ENCODE measurements around the gene ZNF451. TPM values are rescaled to one million over a fixed set of nuclear protein-coding genes. Genes with fewer than 3 reads are reported as not detected.
"Not testable (repeated sequence)": the region's sequence is repeated elsewhere in the genome, so short reads cannot be mapped to it uniquely, and the experiment has no call there.

Gene ZNF451
- total RNA-seq: 10 to 100 TPM; 48.7 to 50.6 TPM

GRCh38 chr6:57089687-57090457 is at the start of gene ZNF451:
ZNF451 (plus strand) TSS chr6:57090188; CDS start chr6:57090254, 66 bp downstream.
- CTCF ChIA-PET: no interaction called here

GRCh38 chr6:57044061-57044460 is 45.9 kb upstream of the ZNF451 start:
- CTCF ChIA-PET, POLR2A ChIA-PET: not testable (repeated sequence)

More at GRCh38 chr6:57089687-57090457, at the start of gene ZNF451:
- POLR2A ChIA-PET: no interaction called here

GRCh38 chr6:57044568-57044967 is 45.4 kb upstream of the ZNF451 start:
- CTCF ChIA-PET: no interaction called here
- POLR2A ChIA-PET: no interaction called here

- POLR2A ChIA-PET: not testable (repeated sequence)
- CTCF ChIA-PET: interaction anchor here (0.8 to 1.2 kb wide), 2 partner anchors 25 to 711 kb away, joined by 3 read pairs; no protein-coding TSS in a partner anchor
These were observed 43.4 kb upstream of the ZNF451 start, which contains the start of gene KIAA1586 for GRCh38 chr6:57046332-57047256. KIAA1586 (plus strand) TSS chr6:57046693; CDS start chr6:57046756, 63 bp downstream.

- CTCF ChIA-PET, POLR2A ChIA-PET: not testable (repeated sequence)
These were observed 42.8 kb upstream of the ZNF451 start for GRCh38 chr6:57047257-57047585.

- POLR2A ChIA-PET, CTCF ChIA-PET: not testable (repeated sequence)
These were observed 42.1 kb upstream of the ZNF451 start for GRCh38 chr6:57047859-57048258.

- CTCF ChIA-PET: no interaction called here
- POLR2A ChIA-PET: no interaction called here
These were observed 41.4 kb upstream of the ZNF451 start for GRCh38 chr6:57048577-57048976.

GRCh38 chr6:57063847-57064246 is 26.1 kb upstream of the ZNF451 start:
- CTCF ChIA-PET: no interaction called here
- POLR2A ChIA-PET: no interaction called here

- ChIA-PET POLR2A (no interaction called here), CTCF (no interaction called here)
These were observed 25.2 kb upstream of the ZNF451 start for GRCh38 chr6:57064809-57065208.

GRCh38 chr6:57068061-57068460 is 21.9 kb upstream of the ZNF451 start:
- ChIA-PET POLR2A (no interaction called here), CTCF (no interaction called here)

GRCh38 chr6:57069228-57069627 is 20.8 kb upstream of the ZNF451 start:
- POLR2A ChIA-PET: no interaction called here
- CTCF ChIA-PET: no interaction called here

GRCh38 chr6:57069920-57070331 is 20.1 kb upstream of the ZNF451 start:
- ChIA-PET POLR2A (no interaction called here), CTCF (no interaction called here)

- POLR2A ChIA-PET: no interaction called here
- CTCF ChIA-PET: no interaction called here
These were observed 17.9 kb upstream of the ZNF451 start for GRCh38 chr6:57072108-57072507.

- ChIA-PET CTCF (no interaction called here), POLR2A (no interaction called here)
These were observed 15.6 kb upstream of the ZNF451 start for GRCh38 chr6:57074383-57074782.

- ChIA-PET CTCF (no interaction called here), POLR2A (no interaction called here)
These were observed 14.9 kb upstream of the ZNF451 start for GRCh38 chr6:57075092-57075491.

- ChIA-PET CTCF (interaction anchor here (0.7 kb wide), 1 partner anchor 16 kb away, joined by 3 read pairs; no protein-coding TSS in a partner anchor), POLR2A (no interaction called here)
These were observed 11.3 kb upstream of the ZNF451 start for GRCh38 chr6:57078531-57079207.

- ChIA-PET POLR2A (no interaction called here), CTCF (no interaction called here)
These were observed 4.5 kb upstream of the ZNF451 start for GRCh38 chr6:57085471-57085870.

GRCh38 chr6:57086843-57087242 is 3.1 kb upstream of the ZNF451 start:
- CTCF ChIA-PET: no interaction called here
- POLR2A ChIA-PET: no interaction called here

GRCh38 chr6:57087916-57088315 is 2.1 kb upstream of the ZNF451 start:
- ChIA-PET POLR2A (no interaction called here), CTCF (no interaction called here)

- CTCF ChIA-PET: no interaction called here
- POLR2A ChIA-PET: no interaction called here
These were observed 723 bp upstream of the ZNF451 start for GRCh38 chr6:57089265-57089664.

Measured in activated CD8-positive, alpha-beta memory T cell treated with anti-CD3 and anti-CD28 coated beads for 36 hours (primary cell).